H9 (cell line): ENCODE data around the gene NR2F1-AS1. TPM values are rescaled to one million over a fixed set of nuclear protein-coding genes. Genes with fewer than 3 reads are reported as not detected.

Experiments used
- DNase-seq: peaks from one replicate; pipeline ENCODE4 v3.0.0-alpha.2; 2017
- H2AFZ ChIP-seq: one replicate; pipeline ENCODE4 v1.6.1; 2013; ENCODE audit warnings: mild to moderate bottlenecking, low read length, control low read depth, moderate library complexity
- H2AK5ac ChIP-seq: 2 replicates; pipeline ENCODE4 v1.6.1; 2013; ENCODE audit warnings: low read length, control low read depth, mixed read lengths; ENCODE audit not compliant: insufficient read length
- H2BK120ac ChIP-seq: one replicate; pipeline ENCODE4 v1.6.1; 2013; ENCODE audit warnings: low read depth, mild to moderate bottlenecking, low read length, control low read depth, inconsistent platforms; ENCODE audit not compliant: poor library complexity, severe bottlenecking
- H2BK12ac ChIP-seq: 2 replicates; pipeline ENCODE4 v1.6.1; 2013; ENCODE audit warnings: low read length, control low read depth, mixed read lengths, low read depth; ENCODE audit not compliant: insufficient read length
- H2BK15ac ChIP-seq: 2 replicates; pipeline ENCODE4 v1.6.1; 2013; ENCODE audit warnings: low read depth, low read length, control low read depth
- H2BK20ac ChIP-seq: one replicate; pipeline ENCODE4 v1.6.1; 2013; ENCODE audit warnings: low read depth, mild to moderate bottlenecking, low read length, control low read depth, inconsistent platforms; ENCODE audit not compliant: poor library complexity, severe bottlenecking
- H2BK5ac ChIP-seq: 2 replicates; pipeline ENCODE4 v1.6.1; 2013; ENCODE audit warnings: low read length, control low read depth, mixed read lengths; ENCODE audit not compliant: insufficient read length
- H3K14ac ChIP-seq: 2 replicates; pipeline ENCODE4 v1.6.1; 2013; ENCODE audit warnings: low read length, control low read depth; ENCODE audit not compliant: insufficient read depth
- H3K18ac ChIP-seq: 2 replicates; pipeline ENCODE4 v1.6.1; 2013; ENCODE audit warnings: low read depth, mild to moderate bottlenecking, mixed read lengths, low read length, control low read depth; ENCODE audit not compliant: insufficient read length
- H3K23ac ChIP-seq: 2 replicates; pipeline ENCODE4 v1.6.1; 2013; ENCODE audit warnings: low read length, control low read depth, mixed read lengths, low read depth; ENCODE audit not compliant: insufficient read length
- H3K23me2 ChIP-seq: 2 replicates; pipeline ENCODE4 v1.6.1; 2013; ENCODE audit warnings: low read depth, mild to moderate bottlenecking, mixed read lengths, low read length, control low read depth; ENCODE audit not compliant: insufficient read length, poor library complexity, severe bottlenecking
- H3K27ac ChIP-seq: 2 replicates; pipeline ENCODE4 v1.5.1; 2013; ENCODE audit warnings: low read length, control low read depth, mixed read lengths, low read depth; ENCODE audit not compliant: insufficient read length
- H3K27me3 ChIP-seq: 2 replicates; pipeline ENCODE4 v1.6.1; 2013; ENCODE audit warnings: low read length, control low read depth, inconsistent platforms; ENCODE audit not compliant: insufficient read depth
- H3K4ac ChIP-seq: 2 replicates; pipeline ENCODE4 v1.6.1; 2013; ENCODE audit warnings: low read depth, mild to moderate bottlenecking, control low read depth, inconsistent platforms, low read length, moderate library complexity
- H3K4me1 ChIP-seq: 2 replicates; pipeline ENCODE4 v1.6.1; 2013; ENCODE audit warnings: low read length, control low read depth, inconsistent platforms; ENCODE audit not compliant: insufficient read depth
- H3K4me2 ChIP-seq: 2 replicates; pipeline ENCODE4 v1.6.1; 2013; ENCODE audit warnings: low read length, control low read depth, mixed read lengths; ENCODE audit not compliant: insufficient read length, insufficient read depth
- H3K56ac ChIP-seq: 2 replicates; pipeline ENCODE4 v1.6.1; 2013; ENCODE audit warnings: low read depth, mild to moderate bottlenecking, mixed read lengths, low read length, control low read depth; ENCODE audit not compliant: insufficient read length
- H3K79me1 ChIP-seq: 2 replicates; pipeline ENCODE4 v1.6.1; 2013; ENCODE audit warnings: low read depth, mild to moderate bottlenecking, moderate library complexity, low read length, control low read depth, inconsistent platforms; ENCODE audit not compliant: insufficient read depth, poor library complexity, severe bottlenecking
- H3K79me2 ChIP-seq: 2 replicates; pipeline ENCODE4 v1.6.1; 2013; ENCODE audit warnings: low read length, control low read depth, inconsistent platforms; ENCODE audit not compliant: insufficient read depth
- H3K9ac ChIP-seq: 2 replicates; pipeline ENCODE4 v1.6.1; 2013; ENCODE audit warnings: low read length, control low read depth, mixed read lengths; ENCODE audit not compliant: insufficient read length; ENCODE audit errors: extremely low read depth
- H3K9me3 ChIP-seq: one replicate; pipeline ENCODE4 v1.6.1; 2013; ENCODE audit warnings: low read depth, low read length, inconsistent platforms; ENCODE audit not compliant: control insufficient read depth
- H3T11ph ChIP-seq: one replicate; pipeline ENCODE4 v1.6.1; 2013; ENCODE audit warnings: mild to moderate bottlenecking, low read length, control low read depth, inconsistent platforms
- H4K20me1 ChIP-seq: one replicate; pipeline ENCODE4 v1.6.1; 2013; ENCODE audit not compliant: control insufficient read depth, insufficient read length, insufficient read depth
- H4K5ac ChIP-seq: 2 replicates; pipeline ENCODE4 v1.6.1; 2013; ENCODE audit warnings: low read depth, mild to moderate bottlenecking, mixed read lengths, low read length, control low read depth; ENCODE audit not compliant: insufficient read length
- H4K8ac ChIP-seq: replicated peaks from 2 replicates; pipeline ENCODE4 v1.6.1; 2013; ENCODE audit warnings: low read length, control low read depth, mixed read lengths, low read depth; ENCODE audit not compliant: insufficient read length
- H4K91ac ChIP-seq: 2 replicates; pipeline ENCODE4 v1.6.1; 2013; ENCODE audit warnings: low read depth, mild to moderate bottlenecking, moderate library complexity, mixed read lengths, low read length, control low read depth; ENCODE audit not compliant: insufficient read length
- H3K27ac Mint-ChIP-seq, 3 experiments: 2 replicates in 2 of 3; 3 replicates in 1 of 3; pipeline ENCODE4 v1.8.0; 2020 to 2021; ENCODE audit warnings: mixed read lengths in 3 of 3, mild to moderate bottlenecking in 1 of 3, moderate library complexity in 1 of 3
- H3K27me3 Mint-ChIP-seq: 2 replicates; pipeline ENCODE4 v1.8.0; 2021; ENCODE audit warnings: low read depth, mild to moderate bottlenecking, moderate library complexity, mixed read lengths
- H3K36me3 Mint-ChIP-seq, 3 experiments: 2 replicates in 2 of 3; 3 replicates in 1 of 3; pipeline ENCODE4 v1.8.0; 2020 to 2021; ENCODE audit warnings: low read depth in 3 of 3, mixed read lengths in 3 of 3; ENCODE audit not compliant: insufficient read depth in 1 of 3
- H3K4me1 Mint-ChIP-seq, 2 experiments: 2 replicates each; pipeline ENCODE4 v1.8.0; 2020; ENCODE audit warnings: mixed read lengths in 2 of 2
- H3K4me3 Mint-ChIP-seq, 2 experiments: 2 replicates in 1 of 2; 3 replicates in 1 of 2; pipeline ENCODE4 v1.8.0; 2020 to 2021; ENCODE audit warnings: mild to moderate bottlenecking in 2 of 2, mixed read lengths in 2 of 2, moderate library complexity in 1 of 2
- H3K9me3 Mint-ChIP-seq, 2 experiments: 2 replicates in 1 of 2; 3 replicates in 1 of 2; pipeline ENCODE4 v1.8.0; 2020; ENCODE audit warnings: mild to moderate bottlenecking in 2 of 2, mixed read lengths in 2 of 2, moderate library complexity in 1 of 2
- CTCF ChIP-seq: fragments of 200-600 bp; sonication (generic); conservative IDR thresholded peaks from 3 replicates; pipeline ENCODE4 v1.8.0; 2021; ENCODE audit warnings: antibody characterized with exemption, mild to moderate bottlenecking
- WGBS: extraction: QIAGEN DNeasy Blood & Tissue Kit; methylation state at CpG from one replicate; pipeline ENCODE4 v1.1.7; 2013; ENCODE audit warnings: missing lambda C conversion rate, low lambda C conversion rate, mixed read lengths; ENCODE audit not compliant: insufficient read length; ENCODE audit errors: extremely low coverage; 5-methylcytosine and 5-hydroxymethylcytosine counted together
- total RNA-seq: library from RNA; stranded (reverse); gene quantifications from 2 replicates; pipeline ENCODE4 v1.2.1, GENCODE V29; 2021

NR2F1-AS1 gene
- total RNA-seq, 1 experiment from 2014 or later, result 1.9 TPM

- H3K79me1 ChIP-seq, result no peaks in the 10 kb centered on the region
- H3K4me1 ChIP-seq, result no peaks in the 10 kb centered on the region
- no peak overlapping the region for H3K9ac ChIP-seq
Observed at GRCh38 chr5:93600409-93601070, 19.5 kb upstream of the NR2F1-AS1 start.

More at GRCh38 chr5:93600409-93601070, 19.5 kb upstream of the NR2F1-AS1 start:
- H2BK15ac ChIP-seq, result no peak overlapping the region
- no peak overlapping the region for H4K5ac ChIP-seq
- H3K14ac ChIP-seq, result no peak overlapping the region
- DNase-seq, result no peak
- H4K91ac ChIP-seq, result no peak overlapping the region
- Mint-ChIP-seq H3K36me3 (no peaks in the 10 kb centered on the region), H3K9me3 (peaks cover 5 to 8% of the 10 kb centered on the region in 2 experiments; a peak in 4 of 5 replicates), H3K27me3 (no peaks in the 10 kb centered on the region), H3K27ac (no peak overlapping the region), H3K4me1 (peaks cover 17 to 41% of the 10 kb centered on the region in 2 experiments), H3K4me3 (no peak overlapping the region)
- H4K8ac ChIP-seq, result no peak overlapping the region
- no peak overlapping the region for H3K18ac ChIP-seq
- no peak overlapping the region for H3K27ac ChIP-seq
- H3K27me3 ChIP-seq, result peaks cover 97% of the 10 kb centered on the region
- H3K23me2 ChIP-seq, result peaks cover 5% of the 10 kb centered on the region
- no peak overlapping the region for H2AFZ ChIP-seq
- no peak overlapping the region for H2BK120ac ChIP-seq
- H3K56ac ChIP-seq, result no peak overlapping the region
- no peak overlapping the region for H3K4ac ChIP-seq
- H2BK12ac ChIP-seq, result no peak overlapping the region
- no peak for TF ChIP-seq CTCF
- no peaks in the 10 kb centered on the region for H4K20me1 ChIP-seq
- no peak overlapping the region for H2BK20ac ChIP-seq
- H2AK5ac ChIP-seq, result no peak overlapping the region
- H3K4me2 ChIP-seq, result no peak overlapping the region
- H3K9me3 ChIP-seq, result no peaks in the 10 kb centered on the region
- no peak overlapping the region for H3K23ac ChIP-seq
- H2BK5ac ChIP-seq, result no peak overlapping the region
- no CpG with 5 or more reads among the region's 8 CpGs for WGBS
- H3T11ph ChIP-seq, result no peak overlapping the region
- H3K79me2 ChIP-seq, result no peaks in the 10 kb centered on the region
